ENCODE measurements around the gene INSIG2. TPM values are rescaled to one million over a fixed set of nuclear protein-coding genes. Genes with fewer than 3 reads are reported as not detected.

Gene INSIG2
- total and polyA plus RNA-seq, 2 of the 8 experiments (the other 6 are each of a cell fraction or from before 2014, with no cell fraction given): 7.0 to 11.2 TPM

GRCh38 chr2:118089139-118089800 is 999 bp downstream of the INSIG2 start (continued):
- TF ChIP-seq YY1 (IDR thresholded peaks at IDR 0.05; ENCODE audit: low read depth, low read length) (peak; percentile 45; the same call in 1 of the 2 replicates), RXRA (IDR thresholded peaks at IDR 0.05; ENCODE audit: insufficient read depth, low read depth, low read length) (no peak), CTBP2 (IDR thresholded peaks at IDR 0.05; ENCODE audit: borderline replicate concordance, insufficient read depth, insufficient read length, low read length) (no peak), POLR2A (IDR thresholded peaks at IDR 0.05; ENCODE audit: control extremely low read depth in 1 of 2, low read depth in 2 of 2, low read length in 2 of 2) (no peak), SRF (IDR thresholded peaks at IDR 0.05; ENCODE audit: low read depth, low read length) (no peak), FOSL1 (IDR thresholded peaks at IDR 0.05; ENCODE audit: insufficient read depth, low read depth, low read length) (no peak)
